ENCODE measurements around the gene SH3PXD2A.
"Not testable (repeated sequence)": the region's sequence is repeated elsewhere in the genome, so short reads cannot be mapped to it uniquely, and the experiment has no call there.

The SH3PXD2A gene

DNA sequence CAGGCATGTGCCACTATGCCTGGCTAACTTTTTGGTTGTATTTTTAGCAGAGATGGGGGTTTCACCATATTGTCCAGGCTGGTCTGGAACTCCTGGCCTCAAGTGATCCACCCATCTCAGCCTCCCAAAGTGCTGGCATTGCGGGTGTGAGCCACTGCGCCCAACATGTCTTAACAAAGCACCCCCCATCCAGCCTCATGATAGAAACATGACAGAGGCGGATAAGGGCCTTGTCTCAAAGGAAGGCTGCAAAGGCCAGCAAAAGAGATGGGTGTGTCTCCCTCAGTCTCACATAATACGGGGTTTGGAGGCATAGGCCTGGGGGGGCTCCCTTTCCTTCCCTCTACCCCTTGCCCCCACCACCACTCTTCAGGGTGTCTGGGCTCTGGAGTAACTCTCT lies 93.2 kb downstream of the SH3PXD2A start:
- no peak overlapping the region for H3K4me3 ChIP-seq (ENCODE audit: low read length)
- H3K27me3 ChIP-seq (ENCODE audit: control insufficient read depth, insufficient read depth, low read length) = no peaks in the 10 kb centered on the region
- H3K36me3 ChIP-seq (ENCODE audit: control insufficient read depth, insufficient read depth, low read length) = peaks cover 3% of the 10 kb centered on the region
- peaks cover 32% of the 10 kb centered on the region for H3K4me1 ChIP-seq (ENCODE audit: control insufficient read depth, insufficient read depth, low read length)
- no peak overlapping the region for H3K27ac ChIP-seq (ENCODE audit: low read depth, low read length)
- no peak overlapping the region for H3K9ac ChIP-seq (ENCODE audit: low read length)

GRCh38 chr10:103761075-103761920 lies 94.1 kb downstream of the SH3PXD2A start:
- H3K27ac ChIP-seq (ENCODE audit: low read depth, low read length) = no peak overlapping the region

GRCh38 chr10:103760233-103760632 lies 95.1 kb downstream of the SH3PXD2A start:
- H3K36me3 ChIP-seq (ENCODE audit: control insufficient read depth, insufficient read depth, low read length); H3K4me3 ChIP-seq (ENCODE audit: low read length); H3K27ac ChIP-seq (ENCODE audit: low read depth, low read length); H3K9ac ChIP-seq (ENCODE audit: low read length); H3K27me3 ChIP-seq (ENCODE audit: control insufficient read depth, insufficient read depth, low read length): not testable (repeated sequence)
- H3K4me1 ChIP-seq (ENCODE audit: control insufficient read depth, insufficient read depth, low read length) = peaks cover 32% of the 10 kb centered on the region

More at GRCh38 chr10:103761075-103761920, 94.1 kb downstream of the SH3PXD2A start:
- H3K36me3 ChIP-seq (ENCODE audit: control insufficient read depth, insufficient read depth, low read length) = peaks cover 3% of the 10 kb centered on the region
- no peak overlapping the region for H3K4me3 ChIP-seq (ENCODE audit: low read length)
- no peaks in the 10 kb centered on the region for H3K27me3 ChIP-seq (ENCODE audit: control insufficient read depth, insufficient read depth, low read length)
- peaks cover 32% of the 10 kb centered on the region for H3K4me1 ChIP-seq (ENCODE audit: control insufficient read depth, insufficient read depth, low read length)
- no peak overlapping the region for H3K9ac ChIP-seq (ENCODE audit: low read length)

- Histone ChIP-seq H3K4me3 (ENCODE audit: low read length) (peak overlapping the region; percentile 1), H3K27ac (ENCODE audit: low read depth, low read length) (peak overlapping the region; percentile 85), H3K9ac (ENCODE audit: low read length) (no peak overlapping the region), H3K4me1 (ENCODE audit: control insufficient read depth, insufficient read depth, low read length) (peaks cover 32% of the 10 kb centered on the region), H3K36me3 (ENCODE audit: control insufficient read depth, insufficient read depth, low read length) (no peaks in the 10 kb centered on the region), H3K27me3 (ENCODE audit: control insufficient read depth, insufficient read depth, low read length) (no peaks in the 10 kb centered on the region)
These were observed 96.1 kb downstream of the SH3PXD2A start for GRCh38 chr10:103759100-103759781.

DNA sequence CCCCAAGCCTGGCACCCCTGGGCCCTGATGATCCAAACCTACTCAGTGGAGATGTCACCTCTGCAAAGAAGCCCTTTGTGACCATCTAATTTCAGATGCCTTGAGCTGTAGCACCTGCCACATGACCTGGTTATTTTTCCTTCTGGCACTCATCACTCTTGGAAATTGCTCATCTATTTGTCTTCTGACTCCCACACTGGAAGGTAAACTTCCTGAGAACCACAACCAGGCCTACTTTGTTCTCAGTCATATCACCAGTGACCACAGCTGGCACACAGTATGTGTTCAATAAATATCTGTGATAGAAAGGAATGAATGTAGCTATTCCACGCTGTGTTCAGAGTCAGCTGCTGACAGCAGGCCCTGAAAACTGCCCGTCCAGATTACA lies 97.1 kb downstream of the SH3PXD2A start:
- Histone ChIP-seq H3K27me3 (ENCODE audit: control insufficient read depth, insufficient read depth, low read length) (no peaks in the 10 kb centered on the region), H3K27ac (ENCODE audit: low read depth, low read length) (peak overlapping the region; percentile 85), H3K4me1 (ENCODE audit: control insufficient read depth, insufficient read depth, low read length) (peaks cover 29% of the 10 kb centered on the region), H3K36me3 (ENCODE audit: control insufficient read depth, insufficient read depth, low read length) (no peaks in the 10 kb centered on the region), H3K4me3 (ENCODE audit: low read length) (no peak overlapping the region), H3K9ac (ENCODE audit: low read length) (no peak overlapping the region)

GRCh38 chr10:103757531-103758293 lies 97.7 kb downstream of the SH3PXD2A start:
- no peaks in the 10 kb centered on the region for H3K27me3 ChIP-seq (ENCODE audit: control insufficient read depth, insufficient read depth, low read length)

DNA sequence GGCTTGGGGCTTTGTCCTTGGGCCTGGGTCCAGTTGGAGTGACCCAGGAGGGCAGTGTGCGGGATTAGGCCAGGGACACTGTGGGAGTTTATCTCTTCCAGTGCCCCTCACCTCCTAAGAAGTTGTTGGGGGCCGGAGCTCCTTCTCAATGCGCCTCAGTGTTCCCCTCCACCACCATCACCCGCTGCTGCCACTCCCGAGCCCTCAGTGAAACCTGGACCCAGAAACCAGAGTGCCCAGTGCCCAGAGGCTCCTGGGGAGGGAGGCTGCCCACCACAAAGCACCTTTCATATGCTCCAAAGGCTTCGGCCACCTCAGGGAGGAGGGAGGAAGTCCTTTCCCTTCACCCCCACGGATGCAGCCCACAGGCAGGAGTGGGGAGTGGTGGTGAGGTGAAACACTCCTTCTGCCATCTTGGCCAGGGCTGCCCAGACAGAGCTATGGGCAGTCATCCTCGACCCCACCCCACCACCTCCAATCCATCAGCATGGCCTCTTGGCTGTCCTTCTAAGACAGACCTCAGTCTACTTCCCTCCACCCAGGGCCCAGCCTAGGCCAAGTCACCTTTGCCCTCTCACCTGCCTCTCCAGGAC lies 99.0 kb downstream of the SH3PXD2A start:
- Histone ChIP-seq H3K27me3 (ENCODE audit: control insufficient read depth, insufficient read depth, low read length) (no peaks in the 10 kb centered on the region), H3K27ac (ENCODE audit: low read depth, low read length) (no peak overlapping the region), H3K4me3 (ENCODE audit: low read length) (no peak overlapping the region), H3K9ac (ENCODE audit: low read length) (no peak overlapping the region), H3K4me1 (ENCODE audit: control insufficient read depth, insufficient read depth, low read length) (peaks cover 28% of the 10 kb centered on the region), H3K36me3 (ENCODE audit: control insufficient read depth, insufficient read depth, low read length) (no peaks in the 10 kb centered on the region)

More at GRCh38 chr10:103757531-103758293, 97.7 kb downstream of the SH3PXD2A start:
- no peak overlapping the region for H3K4me3 ChIP-seq (ENCODE audit: low read length)
- H3K36me3 ChIP-seq (ENCODE audit: control insufficient read depth, insufficient read depth, low read length) = no peaks in the 10 kb centered on the region
- H3K4me1 ChIP-seq (ENCODE audit: control insufficient read depth, insufficient read depth, low read length) = peaks cover 28% of the 10 kb centered on the region
- no peak overlapping the region for H3K9ac ChIP-seq (ENCODE audit: low read length)
- H3K27ac ChIP-seq (ENCODE audit: low read depth, low read length) = no peak overlapping the region

GRCh38 chr10:103752680-103753248 lies 102.6 kb downstream of the SH3PXD2A start:
- Histone ChIP-seq H3K36me3 (ENCODE audit: control insufficient read depth, insufficient read depth, low read length) (no peaks in the 10 kb centered on the region), H3K4me1 (ENCODE audit: control insufficient read depth, insufficient read depth, low read length) (peaks cover 4% of the 10 kb centered on the region), H3K4me3 (ENCODE audit: low read length) (no peak overlapping the region), H3K9ac (ENCODE audit: low read length) (no peak overlapping the region), H3K27ac (ENCODE audit: low read depth, low read length) (no peak overlapping the region), H3K27me3 (ENCODE audit: control insufficient read depth, insufficient read depth, low read length) (no peaks in the 10 kb centered on the region)

GRCh38 chr10:103751667-103752290 lies 103.6 kb downstream of the SH3PXD2A start:
- H3K27ac ChIP-seq (ENCODE audit: low read depth, low read length) = no peak overlapping the region
- no peak overlapping the region for H3K9ac ChIP-seq (ENCODE audit: low read length)
- H3K36me3 ChIP-seq (ENCODE audit: control insufficient read depth, insufficient read depth, low read length) = no peaks in the 10 kb centered on the region
- H3K4me3 ChIP-seq (ENCODE audit: low read length) = no peak overlapping the region
- no peaks in the 10 kb centered on the region for H3K27me3 ChIP-seq (ENCODE audit: control insufficient read depth, insufficient read depth, low read length)
- H3K4me1 ChIP-seq (ENCODE audit: control insufficient read depth, insufficient read depth, low read length) = no peaks in the 10 kb centered on the region

- H3K27ac ChIP-seq (ENCODE audit: low read depth, low read length) = no peak overlapping the region
These were observed 104.5 kb downstream of the SH3PXD2A start for GRCh38 chr10:103750836-103751235.

DNA sequence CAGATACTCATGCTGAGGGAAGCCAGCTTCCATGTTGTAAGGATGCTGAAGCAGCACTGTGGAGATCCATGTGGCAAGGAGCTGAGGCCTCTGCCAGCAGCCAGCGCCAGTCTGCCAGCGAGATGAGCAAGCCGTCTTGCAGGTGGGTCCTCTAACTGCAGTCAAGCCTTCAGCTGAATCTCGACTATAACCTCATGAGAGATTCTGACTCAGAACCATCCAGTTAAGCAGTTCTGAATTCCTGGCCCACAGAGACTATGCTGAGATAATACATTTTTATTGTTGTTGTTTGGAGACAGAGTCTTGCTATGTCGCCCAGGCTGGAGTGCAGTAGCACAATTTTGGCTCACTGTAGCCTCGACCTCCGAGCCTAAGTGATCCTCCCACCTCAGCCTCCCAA lies 105.6 kb downstream of the SH3PXD2A start:
- Histone ChIP-seq H3K27ac (ENCODE audit: low read depth, low read length) (no peak overlapping the region), H3K4me1 (ENCODE audit: control insufficient read depth, insufficient read depth, low read length) (no peaks in the 10 kb centered on the region), H3K4me3 (ENCODE audit: low read length) (no peak overlapping the region), H3K36me3 (ENCODE audit: control insufficient read depth, insufficient read depth, low read length) (no peaks in the 10 kb centered on the region), H3K27me3 (ENCODE audit: control insufficient read depth, insufficient read depth, low read length) (no peaks in the 10 kb centered on the region), H3K9ac (ENCODE audit: low read length) (no peak overlapping the region)

More at GRCh38 chr10:103750836-103751235, 104.5 kb downstream of the SH3PXD2A start:
- Histone ChIP-seq H3K9ac (ENCODE audit: low read length) (no peak overlapping the region), H3K4me3 (ENCODE audit: low read length) (no peak overlapping the region), H3K4me1 (ENCODE audit: control insufficient read depth, insufficient read depth, low read length) (no peaks in the 10 kb centered on the region), H3K27me3 (ENCODE audit: control insufficient read depth, insufficient read depth, low read length) (no peaks in the 10 kb centered on the region), H3K36me3 (ENCODE audit: control insufficient read depth, insufficient read depth, low read length) (no peaks in the 10 kb centered on the region)

All from rectal smooth muscle tissue (tissue), 1 donor.